Gastroesophageal sphincter (tissue), 3 donors: ENCODE measurements around the gene RPGRIP1L.

ENCODE experiments used
- CTCF ChIP-seq, 4 experiments: fragments of 200-600 bp in 2 of 4; fragments of 450-650 bp in 2 of 4; sonication (generic) in 1 of 4; IDR thresholded peaks; one replicate each; pipeline ENCODE4 v1.5.1; 2017 to 2019; ENCODE audit warnings: antibody characterized with exemption in 4 of 4, mild to moderate bottlenecking in 2 of 4, moderate library complexity in 2 of 4
- EP300 ChIP-seq: sonication (generic); formaldehyde crosslinking; IDR thresholded peaks from one replicate; pipeline ENCODE4 v1.6.1; 2017; ENCODE audit warnings: antibody characterized with exemption, mild to moderate bottlenecking
- POLR2A ChIP-seq, 2 donors: fragments of 450-650 bp; IDR thresholded peaks; one replicate each; pipeline ENCODE4 v1.6.1; 2017; ENCODE audit warnings: antibody characterized with exemption in 2 of 2, mild to moderate bottlenecking in 2 of 2, moderate library complexity in 1 of 2

- no peak for TF ChIP-seq CTCF (IDR thresholded peaks at IDR 0.05)
- no peak for TF ChIP-seq EP300
- no peak for TF ChIP-seq POLR2A (IDR thresholded peaks at IDR 0.05)
Measured at GRCh38 chr16:53704445-53704813, 770 bp upstream of the RPGRIP1L start.
